Gastrocnemius medialis (tissue), 4 donors: ENCODE results near the gene TAC4. TPM values are rescaled to one million over a fixed set of nuclear protein-coding genes. Genes with fewer than 3 reads are reported as not detected.

Source experiments
- ATAC-seq, 2 donors: fragments of 150-250 bp; one replicate each; pipeline ENCODE4 v1.9.1; 2016
- DNase-seq, 2 donors: peaks; one replicate each; pipeline ENCODE4 v3.0.0-alpha.2; 2019
- H3K27ac ChIP-seq, 4 donors: fragments of 200-600 bp; sonication (generic); 1 replicate in 1 of 4; 2 replicates in 3 of 4; pipeline ENCODE4 v1.5.1; 2016 to 2018; ENCODE audit warnings: mild to moderate bottlenecking in 2 of 4, moderate library complexity in 1 of 4
- H3K27me3 ChIP-seq, 3 donors: fragments of 200-600 bp; sonication (generic) in 2 of 3; 1 replicate in 1 of 3; 2 replicates in 2 of 3; pipeline versions ENCODE4 v1.5.1 to v1.6.0; 2016 to 2019; ENCODE audit warnings: mild to moderate bottlenecking in 1 of 3, moderate library complexity in 1 of 3
- H3K36me3 ChIP-seq, 2 donors: fragments of 200-600 bp; sonication (generic) in 1 of 2; one replicate each; pipeline ENCODE4 v1.5.1; 2017 to 2018
- H3K4me1 ChIP-seq, 2 donors: fragments of 200-600 bp; sonication (generic) in 1 of 2; one replicate each; pipeline ENCODE4 v1.5.1; 2016 to 2017; ENCODE audit warnings: mild to moderate bottlenecking in 2 of 2
- H3K4me3 ChIP-seq, 4 donors: fragments of 200-600 bp; sonication (generic) in 3 of 4; 1 replicate in 1 of 4; 2 replicates in 3 of 4; pipeline ENCODE4 v1.5.1; 2016 to 2019; ENCODE audit warnings: mild to moderate bottlenecking in 2 of 4
- H3K9me3 ChIP-seq, 3 donors: fragments of 200-600 bp; sonication (generic) in 2 of 3; 1 replicate in 1 of 3; 2 replicates in 2 of 3; pipeline ENCODE4 v1.5.1; 2016 to 2019
- POLR2A ChIP-seq, 2 donors: fragments of 450-650 bp; IDR thresholded peaks; one replicate each; pipeline ENCODE4 v1.6.1; 2017; ENCODE audit warnings: antibody characterized with exemption in 2 of 2, mild to moderate bottlenecking in 2 of 2, moderate library complexity in 2 of 2
- in situ Hi-C, 4 donors: fragments of 200-750 bp; cut with MboI; loops; one replicate each; pipeline versions ENCODE4 v1.15.0 to v1.8.0; 2017; ENCODE audit warnings: low sequenced_read_pairs in 4 of 4
- intact Hi-C: fragments of 100-400 bp; cut with DNase I; formaldehyde crosslinking; loops from one replicate; pipeline ENCODE4 v1.15.1; 2023; ENCODE audit warnings: low total_unique reads
- total RNA-seq, 4 donors: library from RNA; depleted of rRNA; stranded (reverse); fragments of >200 nt; gene quantifications; one replicate each; pipeline versions ENCODE4 v1.1.0 to v1.2.3, GENCODE V29; 2016
- TF ChIP-seq, protein P1 (sequence below), 5 experiments: fragments of 450-650 bp in 3 of 5; fragments of 200-600 bp in 2 of 5; sonication (generic) in 2 of 5; IDR thresholded peaks in 4 of 5; conservative IDR thresholded peaks in 1 of 5; 1 replicate in 4 of 5; 2 replicates in 1 of 5; pipeline ENCODE4 v1.5.1; 2016 to 2019; ENCODE audit warnings: antibody characterized with exemption in 5 of 5, mild to moderate bottlenecking in 3 of 5, moderate library complexity in 3 of 5

Gene TAC4
- total RNA-seq, 4 donors from 2014 or later, result not detected

DNA sequence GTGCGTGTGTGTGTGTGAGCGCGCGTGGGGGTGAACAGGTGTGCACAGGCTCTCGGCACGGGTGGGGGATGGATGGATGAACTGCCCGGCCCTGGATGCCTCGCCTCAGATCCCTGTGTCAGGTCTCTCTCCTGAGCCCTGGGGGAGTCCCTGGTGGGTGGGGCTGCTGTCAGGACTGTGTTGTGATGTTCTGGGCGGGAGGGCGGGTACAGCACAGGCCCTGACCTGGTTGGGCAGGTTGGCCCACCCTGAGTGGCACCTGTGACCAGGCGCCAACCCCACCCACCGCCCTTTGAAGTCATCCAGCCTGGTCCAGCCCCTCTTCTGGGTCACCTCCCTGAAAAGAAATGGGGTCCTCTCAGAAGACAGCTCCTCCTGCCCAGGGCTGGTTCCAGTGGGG, 41.6 kb upstream of the TAC4 start:
- peaks cover 14 to 32% (median 28%) of the 10 kb centered on the region in 3 donors for H3K27me3 ChIP-seq
- TF ChIP-seq, protein P1, sequence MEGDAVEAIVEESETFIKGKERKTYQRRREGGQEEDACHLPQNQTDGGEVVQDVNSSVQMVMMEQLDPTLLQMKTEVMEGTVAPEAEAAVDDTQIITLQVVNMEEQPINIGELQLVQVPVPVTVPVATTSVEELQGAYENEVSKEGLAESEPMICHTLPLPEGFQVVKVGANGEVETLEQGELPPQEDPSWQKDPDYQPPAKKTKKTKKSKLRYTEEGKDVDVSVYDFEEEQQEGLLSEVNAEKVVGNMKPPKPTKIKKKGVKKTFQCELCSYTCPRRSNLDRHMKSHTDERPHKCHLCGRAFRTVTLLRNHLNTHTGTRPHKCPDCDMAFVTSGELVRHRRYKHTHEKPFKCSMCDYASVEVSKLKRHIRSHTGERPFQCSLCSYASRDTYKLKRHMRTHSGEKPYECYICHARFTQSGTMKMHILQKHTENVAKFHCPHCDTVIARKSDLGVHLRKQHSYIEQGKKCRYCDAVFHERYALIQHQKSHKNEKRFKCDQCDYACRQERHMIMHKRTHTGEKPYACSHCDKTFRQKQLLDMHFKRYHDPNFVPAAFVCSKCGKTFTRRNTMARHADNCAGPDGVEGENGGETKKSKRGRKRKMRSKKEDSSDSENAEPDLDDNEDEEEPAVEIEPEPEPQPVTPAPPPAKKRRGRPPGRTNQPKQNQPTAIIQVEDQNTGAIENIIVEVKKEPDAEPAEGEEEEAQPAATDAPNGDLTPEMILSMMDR (IDR thresholded peaks at IDR 0.05 in 4 of 5, conservative IDR thresholded peaks at IDR 0.05 in 1 of 5), result no peak
- no peak for TF ChIP-seq POLR2A (IDR thresholded peaks at IDR 0.05)
- no peaks in the 10 kb centered on the region for H3K4me1 ChIP-seq
- H3K36me3 ChIP-seq, result no peaks in the 10 kb centered on the region
- no peak overlapping the region for H3K4me3 ChIP-seq
- DNase-seq (no peak), ATAC-seq (no peak)
- in situ Hi-C loops (loop anchor here in 1 of 4 donors (10.0 kb wide), 1 partner anchor 95 kb away; no protein-coding TSS in a partner anchor), intact Hi-C loops (no loop called here)
- H3K9me3 ChIP-seq, result no peaks in the 10 kb centered on the region
- no peak overlapping the region for H3K27ac ChIP-seq

DNA sequence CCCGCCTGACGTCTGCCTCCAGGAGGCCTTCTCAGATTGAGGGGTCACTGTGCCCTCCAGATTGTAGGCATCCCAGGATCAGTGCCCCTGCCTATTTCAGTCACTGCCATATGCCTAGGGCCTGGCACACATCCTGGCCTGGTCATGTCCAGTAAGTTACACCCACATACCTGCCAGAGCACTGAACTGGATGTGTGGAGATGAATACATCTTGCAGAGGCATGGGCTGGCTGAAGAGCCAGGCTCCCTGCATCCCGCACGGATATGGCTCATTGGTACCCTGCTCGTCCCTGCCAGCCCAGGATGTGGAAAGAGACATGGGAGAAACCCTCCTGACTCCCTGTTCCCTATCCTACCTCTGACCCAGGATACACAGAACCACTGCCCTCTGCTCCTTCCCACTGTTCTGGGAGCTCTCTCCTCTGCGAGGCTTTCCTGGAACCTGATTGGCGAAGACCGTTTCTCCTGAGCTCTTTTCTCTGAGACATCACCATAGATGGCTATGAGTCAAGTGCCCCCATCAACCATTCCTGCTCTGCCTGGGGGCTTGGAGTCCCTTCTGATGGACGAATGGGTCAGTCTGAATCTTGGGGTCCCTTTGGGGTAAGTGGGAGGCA, 40.0 kb upstream of the TAC4 start:
- H3K27ac ChIP-seq, result no peak overlapping the region
- TF ChIP-seq, protein P1 (IDR thresholded peaks at IDR 0.05 in 4 of 5, conservative IDR thresholded peaks at IDR 0.05 in 1 of 5), result no peak
- TF ChIP-seq POLR2A (IDR thresholded peaks at IDR 0.05), result no peak
- DNase-seq, result no peak
- H3K4me3 ChIP-seq, result no peak overlapping the region
- H3K27me3 ChIP-seq, result peaks cover 14 to 32% (median 28%) of the 10 kb centered on the region in 3 donors
- in situ Hi-C loops (loop anchor here in 1 of 4 donors (10.0 kb wide), 1 partner anchor 97 kb away; no protein-coding TSS in a partner anchor), intact Hi-C loops (no loop called here)
- no peaks in the 10 kb centered on the region for H3K9me3 ChIP-seq
- no peaks in the 10 kb centered on the region for H3K36me3 ChIP-seq
- H3K4me1 ChIP-seq, result no peaks in the 10 kb centered on the region
- no peak for ATAC-seq

DNA sequence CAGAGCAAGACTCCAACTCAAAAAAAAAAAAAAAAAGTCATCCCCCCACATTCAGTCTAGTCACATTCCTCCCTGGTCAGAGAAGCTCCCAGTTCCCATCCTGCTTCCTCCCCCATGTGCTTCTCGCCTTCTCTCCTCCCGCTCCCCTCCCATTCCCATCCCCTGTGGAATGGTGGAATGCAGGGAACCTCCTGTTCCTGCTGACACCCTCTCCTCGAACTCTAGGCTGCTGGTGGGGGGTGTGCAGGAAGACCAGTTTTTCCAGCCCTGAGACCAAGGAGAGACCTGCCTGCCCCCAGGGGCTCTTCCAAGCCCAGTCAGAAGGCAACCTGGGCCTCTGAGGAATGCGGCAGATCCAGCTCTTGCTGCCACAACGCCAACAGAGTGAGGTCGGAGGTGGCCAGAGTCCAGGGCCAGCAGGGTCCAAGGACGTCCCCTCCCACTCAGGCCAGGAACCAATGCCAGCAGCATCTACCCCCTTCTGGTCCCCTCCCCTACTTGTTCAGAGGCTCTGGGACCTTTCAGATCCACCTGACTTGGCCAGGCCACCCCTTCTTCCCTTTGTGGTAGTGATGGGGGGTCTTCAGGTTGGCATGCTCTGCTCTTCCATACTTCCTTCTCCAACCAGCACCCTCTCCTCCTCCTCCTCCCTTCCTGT, 39.3 kb upstream of the TAC4 start:
- no peak for DNase-seq
- in situ Hi-C loops (loop anchor here in 1 of 4 donors (10.0 kb wide), 1 partner anchor 98 kb away; no protein-coding TSS in a partner anchor), intact Hi-C loops (no loop called here)
- Histone ChIP-seq H3K27me3 (peaks cover 19 to 38% (median 33%) of the 10 kb centered on the region in 3 donors), H3K4me3 (no peak overlapping the region), H3K9me3 (no peaks in the 10 kb centered on the region), H3K4me1 (no peaks in the 10 kb centered on the region), H3K27ac (no peak overlapping the region), H3K36me3 (no peaks in the 10 kb centered on the region)
- TF ChIP-seq, protein P1 (IDR thresholded peaks at IDR 0.05 in 4 of 5, conservative IDR thresholded peaks at IDR 0.05 in 1 of 5), result no peak
- TF ChIP-seq POLR2A (IDR thresholded peaks at IDR 0.05), result no peak
- ATAC-seq, result no peak

DNA sequence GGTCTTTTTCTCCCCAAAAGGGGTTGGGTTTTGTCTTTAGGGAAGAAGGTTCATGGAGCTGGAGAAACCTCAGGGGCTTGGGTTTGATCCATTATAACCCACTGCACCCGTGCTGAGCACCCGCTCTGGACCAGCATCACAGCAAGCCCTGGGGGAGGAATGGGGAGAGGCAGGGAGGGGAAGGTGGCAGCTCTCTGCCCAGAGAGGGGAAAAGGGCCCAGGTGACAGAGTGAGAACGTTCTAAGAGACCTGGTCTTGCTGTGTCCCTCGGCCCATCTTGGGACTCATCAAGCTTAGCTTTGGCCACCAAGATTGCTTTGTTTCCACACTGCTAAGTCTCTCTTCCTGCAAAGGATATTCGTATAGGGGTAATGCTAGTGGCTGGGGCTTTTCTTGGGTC, 38.2 kb upstream of the TAC4 start:
- no peaks in the 10 kb centered on the region for H3K36me3 ChIP-seq
- no peaks in the 10 kb centered on the region for H3K9me3 ChIP-seq
- peaks cover 29 to 46% (median 34%) of the 10 kb centered on the region in 3 donors for H3K27me3 ChIP-seq
- H3K4me1 ChIP-seq, result no peaks in the 10 kb centered on the region
- TF ChIP-seq, protein P1 (IDR thresholded peaks at IDR 0.05 in 4 of 5, conservative IDR thresholded peaks at IDR 0.05 in 1 of 5), result no peak
- no peak for TF ChIP-seq POLR2A (IDR thresholded peaks at IDR 0.05)
- intact Hi-C loops (no loop called here), in situ Hi-C loops (loop anchor here in 1 of 4 donors (10.0 kb wide), 1 partner anchor 99 kb away; no protein-coding TSS in a partner anchor)
- DNase-seq, result no peak
- no peak for ATAC-seq
- H3K4me3 ChIP-seq, result no peak overlapping the region
- H3K27ac ChIP-seq, result no peak overlapping the region
